Endodermal cell (in vitro differentiated cells): ENCODE results near the gene PCDHGA2. TPM values are rescaled to one million over a fixed set of nuclear protein-coding genes. Genes with fewer than 3 reads are reported as not detected.

Experiments
- DNase-seq: peaks from one replicate; pipeline ENCODE4 v3.0.0-alpha.2; 2017
- H3K27ac ChIP-seq: 2 replicates; pipeline ENCODE4 v1.5.1; 2013; ENCODE audit warnings: mild to moderate bottlenecking, low read depth, low read length, moderate library complexity
- H3K27me3 ChIP-seq: 2 replicates; pipeline ENCODE4 v1.6.1; 2013; ENCODE audit warnings: mild to moderate bottlenecking, low read length, moderate library complexity; ENCODE audit not compliant: insufficient read depth, control insufficient read depth, poor library complexity, severe bottlenecking
- H3K36me3 ChIP-seq: 2 replicates; pipeline ENCODE4 v1.7.0; 2013; ENCODE audit warnings: mild to moderate bottlenecking, low read length, moderate library complexity; ENCODE audit not compliant: control insufficient read depth, insufficient read depth
- H3K4me1 ChIP-seq: one replicate; pipeline ENCODE4 v1.7.0; 2013; ENCODE audit warnings: low read length; ENCODE audit not compliant: control insufficient read depth, insufficient read depth
- H3K4me3 ChIP-seq: 2 replicates; pipeline ENCODE4 v1.5.1; 2013; ENCODE audit warnings: mild to moderate bottlenecking, low read length, moderate library complexity
- H3K9ac ChIP-seq: 2 replicates; pipeline ENCODE4 v1.6.1; 2013; ENCODE audit warnings: mild to moderate bottlenecking, low read length, moderate library complexity; ENCODE audit not compliant: poor library complexity, severe bottlenecking; ENCODE audit errors: extremely low read depth
- H3K9me3 ChIP-seq: 2 replicates; pipeline ENCODE4 v1.6.1; 2013; ENCODE audit warnings: mild to moderate bottlenecking, low read length, moderate library complexity; ENCODE audit not compliant: control insufficient read depth
- H3K27ac Mint-ChIP-seq: 2 replicates; pipeline ENCODE4 v1.8.0; 2020; ENCODE audit warnings: mixed read lengths
- H3K27me3 Mint-ChIP-seq: 2 replicates; pipeline ENCODE4 v1.8.0; 2021; ENCODE audit warnings: mild to moderate bottlenecking, mixed read lengths; ENCODE audit not compliant: insufficient read depth
- H3K36me3 Mint-ChIP-seq: 2 replicates; pipeline ENCODE4 v1.8.0; 2020; ENCODE audit warnings: low read depth, mixed read lengths
- H3K4me1 Mint-ChIP-seq: 2 replicates; pipeline ENCODE4 v1.8.0; 2020; ENCODE audit warnings: mixed read lengths
- H3K4me3 Mint-ChIP-seq: 2 replicates; pipeline ENCODE4 v1.8.0; 2020; ENCODE audit warnings: mild to moderate bottlenecking, moderate library complexity, mixed read lengths
- H3K9me3 Mint-ChIP-seq: 2 replicates; pipeline ENCODE4 v1.8.0; 2020; ENCODE audit warnings: mild to moderate bottlenecking, mixed read lengths
- CTCF ChIP-seq: fragments of 200-600 bp; sonication (generic); conservative IDR thresholded peaks from 2 replicates; pipeline ENCODE4 v1.5.0; 2021; ENCODE audit warnings: antibody characterized with exemption, mild to moderate bottlenecking
- WGBS, 2 experiments: methylation state at CpG; one replicate each; pipeline versions ENCODE4 v1.1.5 to v1.1.7; 2013; ENCODE audit warnings: missing lambda C conversion rate in 2 of 2, mixed read lengths in 1 of 2; ENCODE audit not compliant: insufficient coverage in 1 of 2, insufficient read length in 1 of 2; 5-methylcytosine and 5-hydroxymethylcytosine counted together
- total RNA-seq, 2 donors: library from RNA; stranded (reverse); fragmentation: NEBNext Ultra II Directional in 1 of 2; extraction: Animal tissue kit (Norgen Biotek cat#: 25700) in 1 of 2; gene quantifications; 2 replicates in 1 of 2; 3 replicates in 1 of 2; pipeline ENCODE4 v1.2.1, GENCODE V29; 2021

The PCDHGA2 gene
- total RNA-seq, 2 donors from 2014 or later, result 0.09 to 2.0 TPM

- DNase-seq, result peak; percentile 89
- 80 to 85% methylated on average over 24 to 29 of the region's 29 CpGs for WGBS, 2 experiments
- TF ChIP-seq CTCF, result peak; percentile 84
- Histone ChIP-seq H3K27ac (no peak within 1 kb of the TSS), H3K9me3 (peaks cover 72% of the 10 kb centered on the region), H3K4me3 (peak within 1 kb of the TSS; percentile 4), H3K9ac (no peak within 1 kb of the TSS), H3K4me1 (no peaks in the 10 kb centered on the region), H3K36me3 (no peaks in the 10 kb centered on the region), H3K27me3 (no peaks in the 10 kb centered on the region)
- Mint-ChIP-seq H3K4me3 (peak within 1 kb of the TSS; percentile 57), H3K4me1 (no peaks in the 10 kb centered on the region), H3K36me3 (peaks cover 56% of the 10 kb centered on the region), H3K9me3 (peaks cover 57% of the 10 kb centered on the region), H3K27me3 (peaks cover 1% of the 10 kb centered on the region), H3K27ac (no peak within 1 kb of the TSS)
Measured at GRCh38 chr5:141349917-141350619, 11.5 kb downstream of the PCDHGA2 start, which contains the start of gene PCDHGB1. Gene PCDHGB1, plus strand, starts transcription at chr5:141350099. Its CDS starts 162 bp downstream, at chr5:141350261.

GRCh38 chr5:141351591-141351990 lies 13.0 kb downstream of the PCDHGA2 start:
- H3K9ac ChIP-seq, result no peak overlapping the region
- Mint-ChIP-seq H3K27me3 (peaks cover 1% of the 10 kb centered on the region), H3K36me3 (peaks cover 60% of the 10 kb centered on the region), H3K4me3 (no peak overlapping the region), H3K9me3 (peaks cover 59% of the 10 kb centered on the region), H3K27ac (no peak overlapping the region), H3K4me1 (no peaks in the 10 kb centered on the region)
- WGBS, 2 experiments, result 95 to 98% methylated on average over 21 to 28 of the region's 36 CpGs
- H3K36me3 ChIP-seq, result no peaks in the 10 kb centered on the region
- H3K4me1 ChIP-seq, result no peaks in the 10 kb centered on the region
- no peak for DNase-seq
- H3K9me3 ChIP-seq, result peaks cover 79% of the 10 kb centered on the region
- no peak for TF ChIP-seq CTCF
- H3K4me3 ChIP-seq, result no peak overlapping the region
- H3K27ac ChIP-seq, result no peak overlapping the region
- H3K27me3 ChIP-seq, result no peaks in the 10 kb centered on the region

GRCh38 chr5:141354900-141355469 lies 16.4 kb downstream of the PCDHGA2 start, which contains the start of gene PCDHGA4:
Gene PCDHGA4, plus strand, starts transcription at chr5:141355021. Its CDS starts 87 bp downstream, at chr5:141355108.
- H3K36me3 ChIP-seq, result no peaks in the 10 kb centered on the region
- peaks cover 57% of the 10 kb centered on the region for H3K36me3 Mint-ChIP-seq
- peaks cover 66% of the 10 kb centered on the region for H3K9me3 ChIP-seq
- H3K27me3 ChIP-seq, result no peaks in the 10 kb centered on the region
- WGBS, 2 experiments, result 94 to 96% methylated on average over 28 to 29 of the region's 29 CpGs
- no peaks in the 10 kb centered on the region for H3K4me1 Mint-ChIP-seq
- H3K4me3 ChIP-seq, result no peak within 1 kb of the TSS
- no peak for DNase-seq
- no peak within 1 kb of the TSS for H3K27ac ChIP-seq
- H3K27me3 Mint-ChIP-seq, result peaks cover 1% of the 10 kb centered on the region
- H3K4me3 Mint-ChIP-seq, result no peak within 1 kb of the TSS
- peak; percentile 68 for TF ChIP-seq CTCF
- H3K4me1 ChIP-seq, result no peaks in the 10 kb centered on the region
- no peak within 1 kb of the TSS for H3K9ac ChIP-seq
- no peak within 1 kb of the TSS for H3K27ac Mint-ChIP-seq
- peaks cover 68% of the 10 kb centered on the region for H3K9me3 Mint-ChIP-seq
